IMR-90 (cell line): ENCODE measurements around the gene ADGRG1. TPM values are rescaled to one million over a fixed set of nuclear protein-coding genes. Genes with fewer than 3 reads are reported as not detected.

Source experiments
- ATAC-seq: fragments of 200-7000 bp; cut with Tn5 transposase; 2 replicates; pipeline ENCODE4 v1.9.1; 2020; ENCODE audit warnings: low read depth, mild to moderate bottlenecking, moderate library complexity
- BruUV-seq: library from RNA; stranded (reverse); fragments of 400-500 nt; replicated peaks from 2 replicates; lab custom pipeline; 2021; lab: Mats Ljungman, UMichigan
- CTCF ChIA-PET: fragments of 300-600 bp; formaldehyde crosslinking; extraction: SDS; loops from one replicate; lab custom pipeline; 2021; ENCODE audit warnings: antibody characterized with exemption; lab: Yijun Ruan, JAX
- POLR2A ChIA-PET: fragments of 300-600 bp; sonication (Branson Sonifier 250); formaldehyde crosslinking; loops from one replicate; lab custom pipeline; 2022; ENCODE audit warnings: antibody characterized with exemption; ENCODE audit not compliant: unreplicated experiment; lab: Charles Lee
- DNase-seq: peaks from one replicate; pipeline ENCODE4 v3.0.0; 2013
- H2AFZ ChIP-seq: replicated peaks from 2 replicates; pipeline ENCODE3; 2013; ENCODE audit warnings: low read length, mild to moderate bottlenecking; ENCODE audit not compliant: poor library complexity
- H2AK5ac ChIP-seq: 2 replicates; pipeline ENCODE4 v1.6.1; 2013; ENCODE audit warnings: low read depth, low read length, inconsistent platforms
- H2AK9ac ChIP-seq: replicated peaks from 2 replicates; pipeline ENCODE3; 2013; ENCODE audit warnings: mild to moderate bottlenecking, low read depth, low read length, moderate library complexity; ENCODE audit not compliant: poor library complexity
- H2BK120ac ChIP-seq: 2 replicates; pipeline ENCODE4 v1.6.1; 2013; ENCODE audit warnings: low read depth, low read length, inconsistent platforms
- H2BK15ac ChIP-seq: 3 replicates; pipeline ENCODE4 v1.6.1; 2013; ENCODE audit warnings: low read depth, low read length, inconsistent platforms
- H2BK20ac ChIP-seq: 2 replicates; pipeline ENCODE4 v1.6.1; 2013; ENCODE audit warnings: low read depth, mild to moderate bottlenecking, inconsistent platforms, low read length, moderate library complexity
- H2BK5ac ChIP-seq: 2 replicates; pipeline ENCODE4 v1.6.1; 2013; ENCODE audit warnings: mild to moderate bottlenecking, low read depth, low read length, inconsistent platforms; ENCODE audit not compliant: poor library complexity, severe bottlenecking
- H3K14ac ChIP-seq: replicated peaks from 2 replicates; pipeline ENCODE4 v1.6.1; 2013; ENCODE audit warnings: low read depth, low read length, inconsistent platforms
- H3K18ac ChIP-seq: 2 replicates; pipeline ENCODE4 v1.6.1; 2013; ENCODE audit warnings: low read depth, low read length, control low read depth
- H3K23ac ChIP-seq: 2 replicates; pipeline ENCODE4 v1.6.1; 2013; ENCODE audit warnings: low read depth, low read length, inconsistent platforms
- H3K27ac ChIP-seq: 2 replicates; pipeline ENCODE4 v1.5.1; 2013; ENCODE audit warnings: mild to moderate bottlenecking, control low read depth, low read length; ENCODE audit not compliant: insufficient read depth
- H3K27me3 ChIP-seq: 2 replicates; pipeline ENCODE4 v1.6.1; 2013; ENCODE audit warnings: low read length; ENCODE audit not compliant: control insufficient read depth, insufficient read depth
- H3K36me3 ChIP-seq: 2 replicates; pipeline ENCODE4 v1.6.1; 2013; ENCODE audit warnings: low read length, mixed read lengths; ENCODE audit not compliant: control insufficient read depth, insufficient read depth
- H3K4ac ChIP-seq: 2 replicates; pipeline ENCODE4 v1.6.1; 2013; ENCODE audit warnings: low read depth, low read length, inconsistent platforms
- H3K4me1 ChIP-seq: 2 replicates; pipeline ENCODE4 v1.6.1; 2013; ENCODE audit warnings: low read length, mixed read lengths; ENCODE audit not compliant: control insufficient read depth, insufficient read depth
- H3K4me2 ChIP-seq: 2 replicates; pipeline ENCODE4 v1.6.1; 2013; ENCODE audit warnings: low read depth, mild to moderate bottlenecking, control low read depth, low read length, moderate library complexity
- H3K4me3 ChIP-seq: 2 replicates; pipeline ENCODE4 v1.5.1; 2013; ENCODE audit warnings: low read depth, mild to moderate bottlenecking, control low read depth, low read length, moderate library complexity; ENCODE audit not compliant: insufficient read depth
- H3K56ac ChIP-seq: 2 replicates; pipeline ENCODE4 v1.6.1; 2013; ENCODE audit warnings: low read length, inconsistent platforms; ENCODE audit not compliant: insufficient read depth; ENCODE audit errors: extremely low read depth
- H3K79me1 ChIP-seq, 2 experiments: 2 replicates each; pipeline ENCODE4 v1.6.1; 2013; ENCODE audit warnings: low read length in 2 of 2, inconsistent platforms in 1 of 2, low read depth in 1 of 2
- H3K9ac ChIP-seq: 2 replicates; pipeline ENCODE4 v1.6.1; 2013; ENCODE audit warnings: low read depth, low read length, control low read depth
- H3K9me1 ChIP-seq: 2 replicates; pipeline ENCODE4 v1.6.1; 2013; ENCODE audit warnings: low read length, inconsistent platforms; ENCODE audit not compliant: insufficient read depth
- H3K9me3 ChIP-seq: 2 replicates; pipeline ENCODE4 v1.6.1; 2013; ENCODE audit warnings: low read length; ENCODE audit not compliant: control insufficient read depth, insufficient read depth
- H4K20me1 ChIP-seq: 2 replicates; pipeline ENCODE4 v1.6.1; 2013; ENCODE audit warnings: low read length, inconsistent platforms; ENCODE audit not compliant: insufficient read depth
- H4K5ac ChIP-seq: 2 replicates; pipeline ENCODE4 v1.6.1; 2013; ENCODE audit warnings: mild to moderate bottlenecking, low read depth, low read length, control low read depth
- H4K8ac ChIP-seq, 2 experiments: 2 replicates each; pipeline ENCODE4 v1.6.1; 2013; ENCODE audit warnings: low read depth in 2 of 2, low read length in 2 of 2, control low read depth in 1 of 2, inconsistent platforms in 1 of 2
- H4K91ac ChIP-seq: 2 replicates; pipeline ENCODE4 v1.6.1; 2013; ENCODE audit warnings: low read depth, low read length, inconsistent platforms; ENCODE audit not compliant: insufficient read depth
- CTCF ChIP-seq: conservative IDR thresholded peaks from 2 replicates; pipeline ENCODE4 v1.5.1; 2012; ENCODE audit warnings: mild to moderate bottlenecking, low read depth, low read length, improper control_type of control experiment
- FOS ChIP-seq: fragments of 150-350 bp; IDR thresholded peaks from 2 replicates; pipeline ENCODE4 v1.6.1; 2016; ENCODE audit warnings: low read depth, low read length
- MAFK ChIP-seq: IDR thresholded peaks from 2 replicates; pipeline ENCODE4 v1.6.1; 2012; ENCODE audit warnings: low read depth, low read length, improper control_type of control experiment
- MAZ ChIP-seq: IDR thresholded peaks from 2 replicates; pipeline ENCODE4 v1.6.1; 2012; ENCODE audit warnings: low read depth, mild to moderate bottlenecking, low read length, improper control_type of control experiment, moderate library complexity, borderline replicate concordance
- NFE2L2 ChIP-seq: fragments of 150-350 bp; IDR thresholded peaks from 2 replicates; pipeline ENCODE4 v1.6.1; 2016; ENCODE audit warnings: low read depth, mild to moderate bottlenecking, low read length
- POLR2A ChIP-seq: IDR thresholded peaks from 2 replicates; pipeline ENCODE4 v1.6.1; 2012; ENCODE audit warnings: mild to moderate bottlenecking, low read depth, low read length
- RCOR1 ChIP-seq: IDR thresholded peaks from 2 replicates; pipeline ENCODE4 v1.6.1; 2012; ENCODE audit warnings: mild to moderate bottlenecking, low read length, improper control_type of control experiment; ENCODE audit not compliant: insufficient replicate concordance
- USF2 ChIP-seq: fragments of 150-350 bp; IDR thresholded peaks from 2 replicates; pipeline ENCODE4 v1.6.1; 2017; ENCODE audit warnings: mild to moderate bottlenecking, antibody characterized with exemption, low read length, low read depth
- WGBS, 2 experiments: methylation state at CpG; one replicate each; pipeline versions ENCODE4 v1.1.5 to v1.1.7; 2013; ENCODE audit warnings: missing lambda C conversion rate in 2 of 2; ENCODE audit not compliant: insufficient read length in 1 of 2; ENCODE audit errors: extremely low coverage in 2 of 2; 5-methylcytosine and 5-hydroxymethylcytosine counted together
- dilution Hi-C: fragments of 300-500 bp; cut with HindIII; formaldehyde crosslinking; loops from one replicate; pipeline ENCODE4 v1.14.3; 2018; ENCODE audit warnings: low sequenced_read_pairs; ENCODE audit not compliant: unreplicated experiment
- in situ Hi-C: fragments of 300-500 bp; cut with MboI; formaldehyde crosslinking; loops from 3 replicates; pipeline ENCODE4 v1.14.3; 2019; ENCODE audit warnings: low sequenced_read_pairs, inconsistent platforms, mixed read lengths
- intact Hi-C: fragments of 100-400 bp; cut with micrococcal nuclease; formaldehyde crosslinking; loops from 2 replicates; pipeline ENCODE4 v1.10.0; 2022
- polyA plus RNA-seq, 3 experiments: library from polyadenylated mRNA; depleted of rRNA; stranded (reverse); fragments of >200 nt; gene quantifications; 2 replicates each; pipeline ENCODE4 v1.2.3, GENCODE V29; 2012; ENCODE audit warnings: low replicate concordance in 1 of 3
- total RNA-seq: library from RNA; depleted of rRNA; stranded (reverse); fragments of >200 nt; gene quantifications from 2 replicates; pipeline ENCODE4 v1.2.3, GENCODE V29; 2012

The ADGRG1 gene
- total and polyA plus RNA-seq, 2 of the 4 experiments (the other 2 are of a cell fraction) = 0.90 to 8.4 TPM

GRCh38 chr16:57703416-57704010 is 75.1 kb downstream of the ADGRG1 start:
- Histone ChIP-seq H3K4ac (no peak overlapping the region), H2AK9ac (no peak overlapping the region), H4K8ac (no peak overlapping the region), H3K9me3 (no peaks in the 10 kb centered on the region), H3K18ac (no peak overlapping the region), H3K27me3 (peaks cover 47% of the 10 kb centered on the region), H2BK20ac (no peak overlapping the region), H2AK5ac (no peak overlapping the region), H4K5ac (no peak overlapping the region), H2BK120ac (no peak overlapping the region), H2AFZ (no peak overlapping the region), H3K14ac (no peak overlapping the region), H3K4me3 (no peak overlapping the region), H2BK5ac (no peak overlapping the region), H3K56ac (no peak overlapping the region), H4K91ac (no peak overlapping the region), H3K9me1 (no peaks in the 10 kb centered on the region), H3K79me1 (no peaks in the 10 kb centered on the region), H4K20me1 (no peaks in the 10 kb centered on the region), H3K36me3 (no peaks in the 10 kb centered on the region), H3K9ac (no peak overlapping the region), H3K27ac (no peak overlapping the region), H2BK15ac (no peak overlapping the region), H3K23ac (no peak overlapping the region), H3K4me1 (no peaks in the 10 kb centered on the region), H3K4me2 (no peak overlapping the region)
- intact Hi-C loops (no loop called here), dilution Hi-C loops (no loop called here), in situ Hi-C loops (no loop called here)
- no CpG with 5 or more reads among the region's 11 CpGs for WGBS, 2 experiments
- ATAC-seq = no peak
- POLR2A ChIA-PET = no interaction called here
- CTCF ChIA-PET = no interaction called here
- TF ChIP-seq USF2 = no peak
- no peak for TF ChIP-seq CTCF
- TF ChIP-seq NFE2L2 = no peak
- TF ChIP-seq MAZ = no peak
- no peak for TF ChIP-seq RCOR1
- no peak for TF ChIP-seq MAFK
- TF ChIP-seq FOS = no peak
- TF ChIP-seq POLR2A = no peak
- no TSS peak for BruUV-seq
- DNase-seq = no peak
